HCT116 (cell line): ENCODE measurements around the gene NUBPL. TPM values are rescaled to one million over a fixed set of nuclear protein-coding genes. Genes with fewer than 3 reads are reported as not detected.

Experiments used
- ATAC-seq: fragments of 200-7000 bp; cut with Tn5 transposase; 2 replicates; pipeline ENCODE4 v1.9.1; 2020; ENCODE audit warnings: mild to moderate bottlenecking, moderate library complexity
- BruUV-seq: library from RNA; stranded (reverse); fragments of 400-500 nt; replicated peaks from 2 replicates; lab custom pipeline; 2021; lab: Mats Ljungman, UMichigan
- CTCF ChIA-PET: fragments of 300-600 bp; sonication (Branson Sonifier 250); formaldehyde crosslinking; loops from one replicate; lab custom pipeline; 2021; ENCODE audit warnings: antibody characterized with exemption; lab: Charles Lee
- POLR2A ChIA-PET: fragments of 300-600, 350-600 bp; sonication (Branson Sonifier 250); formaldehyde crosslinking; loops from one replicate; lab custom pipeline; 2021; ENCODE audit warnings: antibody characterized with exemption; lab: Charles Lee
- RAD21 ChIA-PET, 2 experiments: fragments of 300-600 bp; sonication (Branson Sonifier 250); formaldehyde crosslinking; loops; one replicate each; lab custom pipeline; 2023; ENCODE audit warnings: low total read pairs in 2 of 2; ENCODE audit not compliant: uncharacterized antibody in 2 of 2, unreplicated experiment in 2 of 2, low non-redundant PET in 1 of 2; lab: Charles Lee
- DNase-seq: peaks from one replicate; pipeline ENCODE4 v3.0.0-alpha.2; 2010; ENCODE audit warnings: low read depth, low spot score
- H2AFZ ChIP-seq: fragments of 200-600 bp; shearing (Covaris generic), sonication (generic); 2 replicates; pipeline ENCODE4 v1.6.1; 2017; ENCODE audit warnings: low read depth, mixed run types, mixed read lengths, antibody characterized with exemption, low read length; ENCODE audit not compliant: poor library complexity, severe bottlenecking
- H3K27ac ChIP-seq: 2 replicates; pipeline ENCODE4 v1.5.1; 2012; ENCODE audit warnings: low read depth, low read length
- H3K27me3 ChIP-seq: fragments of 200-600 bp; sonication (generic); 2 replicates; pipeline ENCODE4 v1.6.1; 2016; ENCODE audit warnings: mixed run types, low read length, mixed read lengths; ENCODE audit not compliant: insufficient read depth
- H3K36me3 ChIP-seq, 2 experiments: fragments of 200-500 bp in 1 of 2; fragments of 200-600 bp in 1 of 2; sonication (Bioruptor generic) in 1 of 2; sonication (generic) in 1 of 2; 2 replicates each; pipeline versions ENCODE4 v1.5.1 to v1.6.1; 2014 to 2016; ENCODE audit warnings: low read length in 2 of 2, inconsistent platforms in 1 of 2, mixed read lengths in 1 of 2, mixed run types in 1 of 2; ENCODE audit not compliant: insufficient read depth in 2 of 2, control insufficient read depth in 1 of 2
- H3K4me1 ChIP-seq, 2 experiments: fragments of 200-600 bp in 1 of 2; sonication (generic) in 1 of 2; 2 replicates each; pipeline versions ENCODE4 v1.5.1 to v1.6.1; 2012 to 2017; ENCODE audit warnings: low read length in 2 of 2, inconsistent platforms in 1 of 2, mild to moderate bottlenecking in 1 of 2, mixed read lengths in 1 of 2, mixed run types in 1 of 2, moderate library complexity in 1 of 2; ENCODE audit not compliant: insufficient read depth in 2 of 2, control insufficient read depth in 1 of 2
- H3K4me2 ChIP-seq: fragments of 200-600 bp; sonication (generic); 2 replicates; pipeline ENCODE4 v1.6.1; 2017; ENCODE audit warnings: mixed run types, low read length, mixed read lengths
- H3K4me3 ChIP-seq, 2 experiments: fragments of 200-600 bp in 1 of 2; sonication (generic) in 1 of 2; replicated peaks in 1 of 2; 2 replicates each; pipeline ENCODE4 v1.5.1; 2011 to 2016; ENCODE audit warnings: low read length in 2 of 2, control low read depth in 1 of 2, low read depth in 1 of 2, mild to moderate bottlenecking in 1 of 2, mixed read lengths in 1 of 2, mixed run types in 1 of 2
- H3K79me2 ChIP-seq: fragments of 200-600 bp; sonication (generic); 2 replicates; pipeline ENCODE4 v1.6.1; 2017; ENCODE audit warnings: mild to moderate bottlenecking, mixed run types, low read length, moderate library complexity, mixed read lengths; ENCODE audit not compliant: insufficient read depth
- H3K9ac ChIP-seq: fragments of 200-600 bp; sonication (generic); 2 replicates; pipeline ENCODE4 v1.6.1; 2016; ENCODE audit warnings: low read length, mixed read lengths
- H3K9me2 ChIP-seq: fragments of 200-600 bp; sonication (generic), shearing (Covaris generic); 2 replicates; pipeline ENCODE4 v1.6.1; 2017; ENCODE audit warnings: mixed run types, mild to moderate bottlenecking, moderate library complexity; ENCODE audit not compliant: insufficient read depth
- H3K9me3 ChIP-seq, 2 experiments: fragments of 200-500 bp in 1 of 2; fragments of 200-600 bp in 1 of 2; sonication (Bioruptor generic) in 1 of 2; sonication (generic) in 1 of 2; 2 replicates each; pipeline ENCODE4 v1.6.1; 2014 to 2017; ENCODE audit warnings: low read length in 2 of 2, mixed read lengths in 2 of 2, inconsistent platforms in 1 of 2, low read depth in 1 of 2, mild to moderate bottlenecking in 1 of 2, mixed run types in 1 of 2, moderate library complexity in 1 of 2; ENCODE audit not compliant: control insufficient read depth in 1 of 2, insufficient read depth in 1 of 2
- H4K20me1 ChIP-seq: fragments of 200-600 bp; sonication (generic), shearing (Covaris generic); 2 replicates; pipeline ENCODE4 v1.6.1; 2017; ENCODE audit warnings: mixed run types, mild to moderate bottlenecking, moderate library complexity; ENCODE audit not compliant: insufficient read depth
- CBX3 ChIP-seq: IDR thresholded peaks from 2 replicates; pipeline ENCODE4 v1.6.1; 2012; ENCODE audit warnings: low read depth
- CEBPB ChIP-seq: IDR thresholded peaks from 2 replicates; pipeline ENCODE4 v1.6.1; 2012; ENCODE audit warnings: low read depth
- EGR1 ChIP-seq: IDR thresholded peaks from 2 replicates; pipeline ENCODE4 v1.6.1; 2012; ENCODE audit warnings: low read depth
- ELF1 ChIP-seq: IDR thresholded peaks from 2 replicates; pipeline ENCODE4 v1.6.1; 2012; ENCODE audit warnings: low read depth, borderline replicate concordance
- EZH2phosphoT487 ChIP-seq: fragments of 200-600 bp; IDR thresholded peaks from 2 replicates; pipeline ENCODE4 v1.6.1; 2018; ENCODE audit warnings: antibody characterized with exemption, borderline replicate concordance
- JUND ChIP-seq: IDR thresholded peaks from 2 replicates; pipeline ENCODE4 v1.6.1; 2012
- RAD21 ChIP-seq: IDR thresholded peaks from 2 replicates; pipeline ENCODE4 v1.6.1; 2012; ENCODE audit warnings: low read depth, mild to moderate bottlenecking
- REST ChIP-seq: IDR thresholded peaks from 2 replicates; pipeline ENCODE4 v1.6.1; 2012; ENCODE audit warnings: low read depth
- SP1 ChIP-seq: IDR thresholded peaks from 2 replicates; pipeline ENCODE4 v1.6.1; 2012; ENCODE audit warnings: low read depth
- intact Hi-C: fragments of 100-400 bp; cut with micrococcal nuclease; formaldehyde crosslinking; loops from 2 replicates; pipeline ENCODE4 v1.10.0; 2022
- total RNA-seq: library from RNA; stranded (reverse); gene quantifications from one replicate; pipeline ENCODE4 v1.2.1, GENCODE V29; 2021; ENCODE audit not compliant: unreplicated experiment
- TF ChIP-seq, protein P1 (sequence below): IDR thresholded peaks from 2 replicates; pipeline ENCODE4 v1.6.1; 2011; ENCODE audit warnings: mild to moderate bottlenecking, low read length, moderate library complexity; ENCODE audit not compliant: insufficient replicate concordance; ENCODE audit errors: extremely low read depth

NUBPL gene
- total RNA-seq, 1 experiment from 2014 or later, result 11.3 TPM

- no peaks in the 10 kb centered on the region for H3K79me2 ChIP-seq
These were observed 200.1 kb downstream of the NUBPL start for GRCh38 chr14:31761325-31761724.

GRCh38 chr14:31763041-31763440 lies 201.8 kb downstream of the NUBPL start:
- intact Hi-C loops, result no loop called here
- H3K79me2 ChIP-seq, result no peaks in the 10 kb centered on the region
- ChIA-PET POLR2A (no interaction called here), CTCF (no interaction called here), RAD21 (no interaction called here)
- no peaks in the 10 kb centered on the region for H3K4me1 ChIP-seq
- no peaks in the 10 kb centered on the region for H3K9me2 ChIP-seq
- no TSS peak for BruUV-seq
- DNase-seq (no peak), ATAC-seq (no peak)
- no peak overlapping the region for H3K4me3 ChIP-seq
- H3K27me3 ChIP-seq, result no peaks in the 10 kb centered on the region
- H3K9ac ChIP-seq, result no peak overlapping the region
- no peak overlapping the region for H3K27ac ChIP-seq
- TF ChIP-seq EGR1, result no peak
- TF ChIP-seq, protein P1, sequence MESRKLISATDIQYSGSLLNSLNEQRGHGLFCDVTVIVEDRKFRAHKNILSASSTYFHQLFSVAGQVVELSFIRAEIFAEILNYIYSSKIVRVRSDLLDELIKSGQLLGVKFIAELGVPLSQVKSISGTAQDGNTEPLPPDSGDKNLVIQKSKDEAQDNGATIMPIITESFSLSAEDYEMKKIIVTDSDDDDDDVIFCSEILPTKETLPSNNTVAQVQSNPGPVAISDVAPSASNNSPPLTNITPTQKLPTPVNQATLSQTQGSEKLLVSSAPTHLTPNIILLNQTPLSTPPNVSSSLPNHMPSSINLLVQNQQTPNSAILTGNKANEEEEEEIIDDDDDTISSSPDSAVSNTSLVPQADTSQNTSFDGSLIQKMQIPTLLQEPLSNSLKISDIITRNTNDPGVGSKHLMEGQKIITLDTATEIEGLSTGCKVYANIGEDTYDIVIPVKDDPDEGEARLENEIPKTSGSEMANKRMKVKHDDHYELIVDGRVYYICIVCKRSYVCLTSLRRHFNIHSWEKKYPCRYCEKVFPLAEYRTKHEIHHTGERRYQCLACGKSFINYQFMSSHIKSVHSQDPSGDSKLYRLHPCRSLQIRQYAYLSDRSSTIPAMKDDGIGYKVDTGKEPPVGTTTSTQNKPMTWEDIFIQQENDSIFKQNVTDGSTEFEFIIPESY, result no peak
- TF ChIP-seq CBX3, result no peak
- TF ChIP-seq CEBPB, result no peak
- TF ChIP-seq REST, result no peak
- H3K9me3 ChIP-seq, result no peaks in the 10 kb centered on the region
- no peak overlapping the region for H3K4me2 ChIP-seq
- H4K20me1 ChIP-seq, result no peaks in the 10 kb centered on the region
- no peak overlapping the region for H2AFZ ChIP-seq
- H3K36me3 ChIP-seq, result no peaks in the 10 kb centered on the region

More at GRCh38 chr14:31761325-31761724, 200.1 kb downstream of the NUBPL start:
- DNase-seq (no peak), ATAC-seq (no peak)
- TF ChIP-seq RAD21 (no peak), JUND (no peak), EGR1 (no peak), ELF1 (no peak), EZH2phosphoT487 (no peak), SP1 (no peak)
- ChIA-PET POLR2A (no interaction called here), CTCF (no interaction called here), RAD21 (no interaction called here)
- Histone ChIP-seq H4K20me1 (no peaks in the 10 kb centered on the region), H3K4me2 (no peak overlapping the region), H3K4me3 (no peak overlapping the region), H3K27ac (no peak overlapping the region), H3K9ac (no peak overlapping the region), H2AFZ (no peak overlapping the region), H3K9me3 (no peaks in the 10 kb centered on the region), H3K4me1 (no peaks in the 10 kb centered on the region), H3K36me3 (no peaks in the 10 kb centered on the region), H3K27me3 (no peaks in the 10 kb centered on the region), H3K9me2 (no peaks in the 10 kb centered on the region)
- BruUV-seq, result no TSS peak
- intact Hi-C loops, result no loop called here
